ENCODE results near the gene RAD51B.

- TF ChIP-seq YY1 (IDR thresholded peaks at IDR 0.05; ENCODE audit: insufficient read depth, insufficient read length), result no peak
- no peak for TF ChIP-seq ZNF274 (IDR thresholded peaks at IDR 0.05; ENCODE audit: low read depth, low read length)
Observed at GRCh38 chr14:68509188-68509983, 689.8 kb downstream of the RAD51B start.
